ENCODE measurements around the gene ZNF609.
"Not testable (repeated sequence)": the region's sequence is repeated elsewhere in the genome, so short reads cannot be mapped to it uniquely, and the experiment has no call there.

ZNF609 gene

DNA sequence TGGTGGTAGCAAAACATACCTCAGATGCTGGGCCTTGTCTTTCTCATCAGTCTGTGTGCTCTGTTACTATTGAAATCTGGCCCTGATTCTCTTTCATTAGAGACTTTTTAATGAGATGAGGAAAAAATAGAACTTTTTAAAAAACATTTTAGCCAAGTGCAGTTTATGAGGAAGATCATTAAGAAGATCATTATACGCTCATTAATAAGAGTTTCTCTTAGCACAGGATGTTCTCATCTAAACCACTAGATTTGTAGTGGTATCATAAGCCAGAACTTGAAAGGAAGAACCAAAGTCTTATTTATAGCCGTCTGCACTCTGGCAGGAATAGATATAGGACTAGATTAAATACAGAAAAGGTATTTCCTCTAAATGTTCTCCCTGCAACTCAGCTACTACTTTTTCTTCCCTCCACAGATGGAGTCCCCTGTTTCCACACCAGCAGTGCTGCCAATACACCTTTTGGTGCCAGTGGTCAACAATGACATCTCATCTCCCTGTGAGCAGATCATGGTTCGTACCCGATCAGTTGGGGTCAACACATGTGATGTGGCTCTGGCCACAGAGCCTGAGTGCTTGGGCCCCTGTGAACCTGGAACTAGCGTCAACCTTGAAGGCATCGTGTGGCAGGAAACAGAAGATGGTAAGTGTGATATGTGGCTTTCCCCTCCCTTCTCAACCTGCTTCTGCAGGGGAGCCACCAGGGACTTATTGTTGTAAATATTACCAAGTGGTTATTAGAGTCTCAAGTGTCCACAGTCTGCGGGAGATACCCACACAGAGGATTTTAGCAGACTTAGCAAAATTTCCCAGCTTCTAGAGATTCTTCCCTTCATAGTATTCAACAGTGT, 162.3 kb downstream of the ZNF609 start:
- DNase-seq (ENCODE audit: insufficient read length, low spot score) (no peak), FAIRE-seq (peak; percentile 93)
- TF ChIP-seq POU2F2 (IDR thresholded peaks at IDR 0.05; ENCODE audit: low read depth, low read length), result no peak
- no peak for TF ChIP-seq POLR2A (IDR thresholded peaks at IDR 0.05; ENCODE audit: low read depth, low read length)
- TF ChIP-seq PAX5 (IDR thresholded peaks at IDR 0.05; ENCODE audit: insufficient read depth, low read length, severe bottlenecking), result no peak

DNA sequence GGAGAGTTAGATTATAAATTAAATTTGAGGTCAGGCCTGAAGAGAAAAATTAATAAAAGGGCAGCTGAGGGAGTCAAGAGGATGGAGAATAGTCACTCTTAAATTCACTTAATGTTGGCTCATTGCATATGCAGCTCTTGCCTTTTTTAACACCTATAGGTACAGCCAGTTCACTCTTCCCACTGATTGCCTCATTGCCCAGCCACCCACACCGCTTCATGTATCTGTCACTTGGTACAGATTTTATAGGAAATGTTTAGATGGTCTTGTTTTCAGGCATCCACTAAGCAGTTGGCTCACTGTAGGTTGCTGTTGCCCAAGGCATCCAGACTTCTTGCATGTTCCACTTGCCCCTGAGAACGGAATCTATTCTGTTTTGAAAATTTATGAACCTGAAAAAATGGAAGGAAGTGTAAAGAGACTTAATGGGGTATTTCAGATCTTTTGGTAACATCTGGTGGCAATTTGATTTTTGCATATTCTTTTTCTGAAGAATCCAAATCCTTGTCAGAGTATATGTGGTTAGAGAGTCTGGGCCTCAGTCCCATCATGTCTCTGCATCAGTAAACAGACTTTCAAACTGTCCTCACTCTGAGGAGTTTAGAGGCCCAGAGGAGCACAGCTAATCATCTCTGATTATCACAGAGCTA, 163.1 kb downstream of the ZNF609 start:
- no peak for TF ChIP-seq TAF1 (IDR thresholded peaks at IDR 0.05; ENCODE audit: low read depth, low read length)
- TF ChIP-seq POLR2A (IDR thresholded peaks at IDR 0.05; ENCODE audit: low read depth, low read length), result no peak
- TF ChIP-seq POLR2AphosphoS5 (IDR thresholded peaks at IDR 0.05; ENCODE audit: low read depth, low read length), result no peak
- no peak for TF ChIP-seq SPI1 (IDR thresholded peaks at IDR 0.05; ENCODE audit: low read depth, low read length)
- no peak for TF ChIP-seq POU2F2 (IDR thresholded peaks at IDR 0.05; ENCODE audit: low read depth, low read length)
- TF ChIP-seq PAX5 (IDR thresholded peaks at IDR 0.05; ENCODE audit: insufficient read depth, low read length, severe bottlenecking), result no peak
- no peak for FAIRE-seq
- no peak for DNase-seq (ENCODE audit: insufficient read length, low spot score)

DNA sequence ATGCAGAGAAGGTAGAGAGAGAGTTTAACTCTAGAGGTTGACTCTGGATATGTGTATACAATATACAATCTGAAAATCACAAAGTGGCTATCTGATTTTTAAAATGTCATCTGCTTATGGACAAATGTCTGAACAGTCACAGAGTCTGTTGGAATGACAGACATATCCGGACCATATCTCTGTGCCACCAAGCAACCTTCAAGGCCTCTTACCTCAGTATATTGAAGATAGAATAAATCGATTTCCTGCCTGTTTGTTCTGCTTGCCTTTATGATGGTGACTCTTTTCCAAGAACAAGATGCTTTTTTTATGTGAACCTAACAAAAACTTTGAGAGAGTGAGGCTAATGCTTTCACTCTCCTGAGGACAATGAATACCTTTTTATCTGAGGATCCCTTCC, 163.9 kb downstream of the ZNF609 start:
- no peak for DNase-seq (ENCODE audit: insufficient read length, low spot score)
- no peak for FAIRE-seq
- TF ChIP-seq SPI1 (IDR thresholded peaks at IDR 0.05; ENCODE audit: low read depth, low read length), result no peak
- TF ChIP-seq PAX5 (IDR thresholded peaks at IDR 0.05; ENCODE audit: insufficient read depth, low read length, severe bottlenecking), result no peak
- TF ChIP-seq TAF1 (IDR thresholded peaks at IDR 0.05; ENCODE audit: low read depth, low read length), result no peak
- no peak for TF ChIP-seq POLR2A (IDR thresholded peaks at IDR 0.05; ENCODE audit: low read depth, low read length)
- TF ChIP-seq POLR2AphosphoS5 (IDR thresholded peaks at IDR 0.05; ENCODE audit: low read depth, low read length), result no peak
- TF ChIP-seq POU2F2 (IDR thresholded peaks at IDR 0.05; ENCODE audit: low read depth, low read length), result no peak

DNA sequence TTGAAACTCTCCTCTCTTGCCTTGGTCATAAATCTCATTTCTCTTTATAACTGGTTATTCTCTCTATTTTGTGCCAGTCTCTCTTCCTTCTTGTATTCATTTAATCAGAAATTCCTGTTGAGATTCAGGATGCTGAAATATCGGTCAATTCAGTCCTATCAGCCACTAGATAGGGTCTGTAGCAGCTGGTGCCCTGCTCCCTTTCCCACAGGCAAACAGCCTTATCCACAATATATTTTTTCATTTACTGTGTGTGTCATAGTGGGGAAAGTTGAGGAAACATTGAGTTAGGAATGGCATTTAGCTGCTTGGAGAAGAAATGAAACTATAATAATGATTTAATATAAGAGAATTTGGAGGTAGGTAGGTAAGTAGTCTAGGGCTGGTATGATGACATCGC, 168.7 kb downstream of the ZNF609 start:
- FAIRE-seq (no peak), DNase-seq (ENCODE audit: insufficient read length, low spot score) (no peak)
- no peak for TF ChIP-seq TAF1 (IDR thresholded peaks at IDR 0.05; ENCODE audit: low read depth, low read length)
- no peak for TF ChIP-seq POLR2A (IDR thresholded peaks at IDR 0.05; ENCODE audit: low read depth, low read length)
- TF ChIP-seq POLR2AphosphoS5 (IDR thresholded peaks at IDR 0.05; ENCODE audit: low read depth, low read length), result no peak
- no peak for TF ChIP-seq POU2F2 (IDR thresholded peaks at IDR 0.05; ENCODE audit: low read depth, low read length)
- no peak for TF ChIP-seq PAX5 (IDR thresholded peaks at IDR 0.05; ENCODE audit: insufficient read depth, low read length, severe bottlenecking)
- TF ChIP-seq SPI1 (IDR thresholded peaks at IDR 0.05; ENCODE audit: low read depth, low read length), result no peak

DNA sequence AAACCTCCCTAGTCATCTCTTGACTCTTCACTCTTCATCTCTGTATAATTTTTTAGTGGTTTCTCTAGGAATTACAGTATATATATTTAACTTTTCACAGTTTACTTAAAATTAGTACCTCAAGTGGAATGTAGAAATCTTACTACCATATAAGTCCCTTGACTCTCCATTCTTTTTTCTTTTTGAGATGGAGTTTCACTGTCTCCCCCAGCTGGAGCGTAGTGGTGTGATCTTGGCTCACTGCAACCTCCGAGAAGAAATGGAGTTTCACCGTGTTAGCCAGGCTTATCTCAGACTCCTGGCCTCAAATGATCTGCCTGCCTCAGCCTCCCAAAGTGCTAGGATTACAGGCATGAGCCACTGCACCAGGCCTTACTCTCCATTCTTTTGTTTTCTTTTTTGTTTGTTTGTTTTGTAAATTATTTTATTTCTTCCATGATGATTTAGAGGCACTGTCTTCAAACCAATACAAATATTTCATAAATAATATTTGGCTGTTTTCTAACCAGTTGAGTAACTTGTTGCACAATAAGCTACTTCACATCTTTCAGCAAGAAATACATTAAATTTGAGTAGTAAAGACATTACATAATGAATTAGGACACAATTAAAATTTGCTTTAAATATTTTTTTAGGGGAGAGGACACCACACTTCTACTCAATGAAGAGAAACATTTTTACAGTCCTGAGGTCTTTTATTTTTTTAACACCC, 170.2 kb downstream of the ZNF609 start:
- DNase-seq (ENCODE audit: insufficient read length, low spot score) (no peak), FAIRE-seq (no peak)
- no peak for TF ChIP-seq POLR2AphosphoS5 (IDR thresholded peaks at IDR 0.05; ENCODE audit: low read depth, low read length)
- TF ChIP-seq POU2F2 (IDR thresholded peaks at IDR 0.05; ENCODE audit: low read depth, low read length), result no peak
- TF ChIP-seq SPI1 (IDR thresholded peaks at IDR 0.05; ENCODE audit: low read depth, low read length), result no peak
- no peak for TF ChIP-seq TAF1 (IDR thresholded peaks at IDR 0.05; ENCODE audit: low read depth, low read length)
- TF ChIP-seq POLR2A (IDR thresholded peaks at IDR 0.05; ENCODE audit: low read depth, low read length), result no peak
- no peak for TF ChIP-seq PAX5 (IDR thresholded peaks at IDR 0.05; ENCODE audit: insufficient read depth, low read length, severe bottlenecking)

DNA sequence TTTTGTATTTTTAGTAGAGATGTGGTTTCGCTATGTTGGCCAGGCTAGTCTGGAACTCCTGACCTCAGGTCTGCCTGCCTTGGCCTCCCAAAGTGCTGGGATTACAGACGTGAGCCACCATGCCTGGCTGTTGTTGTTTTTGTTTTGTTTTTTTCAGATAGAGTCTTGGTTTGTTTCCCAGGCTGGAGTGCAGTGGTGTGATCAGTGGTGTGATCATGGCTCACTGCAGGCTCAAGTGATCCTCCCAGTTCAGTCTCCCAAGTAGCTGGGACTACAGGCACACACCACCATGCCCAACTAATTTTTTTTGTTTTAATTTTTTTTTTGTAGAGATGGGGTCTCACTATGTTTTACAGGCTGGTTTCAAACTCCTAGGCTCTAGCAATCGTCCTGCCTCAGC, 172.3 kb downstream of the ZNF609 start:
- DNase-seq (ENCODE audit: insufficient read length, low spot score); FAIRE-seq: not testable (repeated sequence)

DNA sequence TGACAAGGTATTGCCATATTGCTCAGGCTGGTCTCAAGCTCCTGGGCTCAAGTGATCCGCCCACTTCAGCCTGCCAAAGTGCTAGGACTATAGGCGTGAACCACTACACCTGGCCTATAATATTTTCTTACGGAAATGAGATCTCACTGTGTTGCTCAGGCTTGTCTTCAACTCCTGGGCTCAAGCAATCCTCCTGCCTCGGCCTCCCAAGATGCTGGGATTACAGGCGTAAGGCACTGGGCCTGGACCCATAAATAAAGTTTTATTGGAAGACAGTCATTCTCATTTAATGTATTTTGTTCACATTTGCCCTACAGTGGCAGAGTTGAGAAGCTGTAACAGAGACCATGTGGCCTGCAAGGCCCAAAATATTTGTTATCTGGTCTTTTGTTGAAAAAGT, 173.0 kb downstream of the ZNF609 start:
- no peak for FAIRE-seq

DNA sequence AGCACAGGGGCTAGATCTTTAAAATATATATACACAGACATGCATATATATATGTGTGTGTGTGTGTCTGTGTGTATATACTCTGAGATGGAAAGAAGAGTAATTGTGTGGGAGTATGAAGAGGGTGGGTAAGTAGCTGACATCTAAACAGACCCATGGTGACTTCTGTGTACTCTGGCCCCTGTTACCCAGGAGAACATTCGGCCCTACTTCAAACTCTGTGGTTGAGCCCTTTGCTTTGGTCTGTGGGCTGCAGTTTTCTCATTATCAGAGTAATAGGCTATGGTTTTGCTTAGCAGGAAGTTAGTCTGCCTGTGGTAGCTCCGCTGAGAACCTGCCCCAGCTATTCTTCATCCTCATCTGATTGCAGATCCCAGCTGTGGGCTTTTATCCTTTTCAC, 173.6 kb downstream of the ZNF609 start:
- FAIRE-seq (peak; percentile 95), DNase-seq (ENCODE audit: insufficient read length, low spot score) (no peak)
- TF ChIP-seq POU2F2 (IDR thresholded peaks at IDR 0.05; ENCODE audit: low read depth, low read length) (peak; percentile 50; the same call in 1 of the 2 replicates), PAX5 (IDR thresholded peaks at IDR 0.05; ENCODE audit: insufficient read depth, low read length, severe bottlenecking) (no peak), POLR2A (IDR thresholded peaks at IDR 0.05; ENCODE audit: low read depth, low read length) (peak; percentile 45; the same call in 1 of the 2 replicates)

More for the DNA sequence above, 173.0 kb downstream of the ZNF609 start:
- no peak for TF ChIP-seq PAX5 (IDR thresholded peaks at IDR 0.05; ENCODE audit: insufficient read depth, low read length, severe bottlenecking)
- no peak for TF ChIP-seq POU2F2 (IDR thresholded peaks at IDR 0.05; ENCODE audit: low read depth, low read length)
- TF ChIP-seq TAF1 (IDR thresholded peaks at IDR 0.05; ENCODE audit: low read depth, low read length), result no peak
- no peak for TF ChIP-seq SPI1 (IDR thresholded peaks at IDR 0.05; ENCODE audit: low read depth, low read length)
- TF ChIP-seq POLR2A (IDR thresholded peaks at IDR 0.05; ENCODE audit: low read depth, low read length), result no peak
- no peak for TF ChIP-seq POLR2AphosphoS5 (IDR thresholded peaks at IDR 0.05; ENCODE audit: low read depth, low read length)
- DNase-seq (ENCODE audit: insufficient read length, low spot score), result no peak

DNA sequence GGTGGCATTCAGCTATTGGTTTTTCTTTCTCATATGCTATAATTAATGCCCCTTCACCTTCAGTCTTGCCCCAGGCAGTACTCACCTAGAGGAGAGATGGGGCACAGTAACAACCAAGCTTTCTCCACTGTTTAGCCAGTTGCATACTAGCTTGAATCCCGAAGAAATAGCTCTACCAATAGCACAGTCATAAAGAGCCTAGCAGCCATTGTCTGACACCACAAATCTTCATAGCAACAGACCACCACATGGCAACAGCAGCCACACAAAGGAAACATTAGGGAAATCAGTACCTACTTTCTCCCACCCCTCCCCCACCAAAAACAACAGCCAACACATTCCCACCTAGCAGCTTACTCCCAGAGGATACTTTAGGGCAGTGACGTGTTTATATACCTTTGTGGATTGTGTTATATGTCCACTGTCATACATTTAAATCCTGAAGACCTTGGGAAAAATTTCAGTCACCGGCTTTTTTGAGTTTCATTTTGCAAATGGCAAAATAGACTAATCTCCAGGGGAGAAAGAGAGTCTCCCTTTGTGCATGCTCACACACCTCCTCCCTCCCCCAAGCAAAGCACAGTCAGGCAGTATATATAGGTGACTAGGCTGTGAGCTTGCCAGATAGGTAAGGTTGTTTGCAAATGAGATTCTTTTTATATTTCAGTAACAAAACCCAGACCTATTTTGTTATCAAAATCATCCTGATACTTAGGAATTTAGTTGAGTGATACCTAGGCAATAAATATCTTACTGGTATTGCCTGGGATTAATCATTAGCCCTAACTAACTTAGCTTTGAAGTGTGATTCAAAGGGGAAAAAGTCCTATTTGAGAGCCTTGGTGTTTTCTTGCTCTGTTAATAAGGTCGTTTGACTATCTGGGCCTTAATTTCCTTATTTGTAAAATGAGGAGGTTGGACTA, 174.5 kb downstream of the ZNF609 start:
- FAIRE-seq (no peak), DNase-seq (ENCODE audit: insufficient read length, low spot score) (no peak)
- TF ChIP-seq PAX5 (IDR thresholded peaks at IDR 0.05; ENCODE audit: insufficient read depth, low read length, severe bottlenecking), result no peak
- no peak for TF ChIP-seq POLR2A (IDR thresholded peaks at IDR 0.05; ENCODE audit: low read depth, low read length)
- TF ChIP-seq POU2F2 (IDR thresholded peaks at IDR 0.05; ENCODE audit: low read depth, low read length), result 0 out of 2 replicates have a peak, but pooled peaks have one; percentile 79
- peak; percentile 22; the same call in 1 of the 2 replicates for TF ChIP-seq TAF1 (IDR thresholded peaks at IDR 0.05; ENCODE audit: low read depth, low read length)
- no peak for TF ChIP-seq SPI1 (IDR thresholded peaks at IDR 0.05; ENCODE audit: low read depth, low read length)
- TF ChIP-seq POLR2AphosphoS5 (IDR thresholded peaks at IDR 0.05; ENCODE audit: low read depth, low read length), result no peak
